Osteoblast (primary cell): ENCODE data around the gene C2orf78. TPM values are rescaled to one million over a fixed set of nuclear protein-coding genes. Genes with fewer than 3 reads are reported as not detected.

Source experiments
- DNase-seq: peaks from one replicate; pipeline ENCODE4 v3.0.0; 2011; ENCODE audit warnings: low spot score, mixed read lengths; ENCODE audit not compliant: insufficient read length; ENCODE audit errors: missing footprints
- H2AFZ ChIP-seq: 2 replicates; pipeline ENCODE4 v1.6.0; 2011; ENCODE audit warnings: mild to moderate bottlenecking, low read length
- H3K27ac ChIP-seq: 2 replicates; pipeline ENCODE4 v1.5.1; 2011; ENCODE audit warnings: mild to moderate bottlenecking, low read depth, low read length, moderate library complexity
- H3K27me3 ChIP-seq: 2 replicates; pipeline ENCODE4 v1.6.0; 2012; ENCODE audit warnings: mild to moderate bottlenecking, control low read depth, inconsistent platforms, low read length, moderate library complexity; ENCODE audit not compliant: insufficient read depth
- H3K36me3 ChIP-seq: 2 replicates; pipeline ENCODE4 v1.5.1; 2011; ENCODE audit warnings: mild to moderate bottlenecking, low read length, control low read depth, moderate library complexity; ENCODE audit not compliant: insufficient read depth
- H3K4me1 ChIP-seq: 2 replicates; pipeline ENCODE4 v1.5.1; 2011; ENCODE audit warnings: mild to moderate bottlenecking, low read length, control low read depth, moderate library complexity; ENCODE audit not compliant: insufficient read depth
- H3K4me2 ChIP-seq: 2 replicates; pipeline ENCODE4 v1.6.0; 2011; ENCODE audit warnings: mild to moderate bottlenecking, low read length; ENCODE audit not compliant: insufficient read depth
- H3K4me3 ChIP-seq: fragments of 200-600 bp; sonication (generic); 3 replicates; pipeline ENCODE4 v1.5.1; 2012; ENCODE audit warnings: mild to moderate bottlenecking, low read length, inconsistent platforms; ENCODE audit not compliant: insufficient read depth
- H3K79me2 ChIP-seq: 2 replicates; pipeline ENCODE4 v1.6.0; 2012; ENCODE audit warnings: mild to moderate bottlenecking, low read length, control low read depth, inconsistent platforms; ENCODE audit not compliant: insufficient read depth
- H3K9me3 ChIP-seq: 2 replicates; pipeline ENCODE4 v1.5.1; 2011; ENCODE audit warnings: low read depth, low read length, control low read depth
- H4K20me1 ChIP-seq: 2 replicates; pipeline ENCODE4 v1.6.0; 2012; ENCODE audit warnings: mild to moderate bottlenecking, low read length, control low read depth; ENCODE audit not compliant: insufficient read depth
- total RNA-seq: library from RNA; depleted of rRNA; stranded (reverse); fragments of >200 nt; gene quantifications from 2 replicates; pipeline ENCODE4 v1.2.3, GENCODE V29; 2012
- TF ChIP-seq, protein P1 (sequence below): IDR thresholded peaks from 2 replicates; pipeline ENCODE4 v1.5.1; 2011; ENCODE audit warnings: mild to moderate bottlenecking, low read depth, low read length, moderate library complexity; ENCODE audit errors: extremely low read depth

Gene C2orf78
- total RNA-seq, 1 donor: not detected

DNA sequence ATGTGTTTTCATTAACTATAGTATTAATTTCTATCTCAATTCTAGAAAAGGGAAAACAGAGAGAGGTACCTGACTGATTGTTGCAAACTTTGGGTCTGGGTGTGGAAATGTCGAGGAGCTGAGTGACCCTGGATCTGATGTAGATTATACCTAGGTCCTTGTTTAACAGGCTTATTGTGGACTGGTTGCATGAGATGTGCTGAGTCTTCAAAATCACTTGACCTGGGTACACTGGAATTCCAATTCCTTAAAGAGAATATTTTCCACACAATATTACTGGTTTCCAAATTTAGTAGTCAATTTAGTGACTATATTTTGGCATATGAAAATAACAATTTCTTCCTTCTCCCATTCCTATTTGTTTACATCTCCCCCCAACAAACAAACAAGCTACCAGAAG is 17.6 kb upstream of the C2orf78 start:
- no peak for DNase-seq
- Histone ChIP-seq H3K79me2 (peaks cover 13% of the 10 kb centered on the region), H2AFZ (no peak overlapping the region), H3K27ac (no peak overlapping the region), H4K20me1 (peaks cover 7% of the 10 kb centered on the region), H3K27me3 (no peaks in the 10 kb centered on the region), H3K9me3 (no peaks in the 10 kb centered on the region), H3K4me3 (no peak overlapping the region), H3K36me3 (peaks cover 70% of the 10 kb centered on the region), H3K4me2 (no peak overlapping the region), H3K4me1 (no peaks in the 10 kb centered on the region)
- TF ChIP-seq, protein P1, sequence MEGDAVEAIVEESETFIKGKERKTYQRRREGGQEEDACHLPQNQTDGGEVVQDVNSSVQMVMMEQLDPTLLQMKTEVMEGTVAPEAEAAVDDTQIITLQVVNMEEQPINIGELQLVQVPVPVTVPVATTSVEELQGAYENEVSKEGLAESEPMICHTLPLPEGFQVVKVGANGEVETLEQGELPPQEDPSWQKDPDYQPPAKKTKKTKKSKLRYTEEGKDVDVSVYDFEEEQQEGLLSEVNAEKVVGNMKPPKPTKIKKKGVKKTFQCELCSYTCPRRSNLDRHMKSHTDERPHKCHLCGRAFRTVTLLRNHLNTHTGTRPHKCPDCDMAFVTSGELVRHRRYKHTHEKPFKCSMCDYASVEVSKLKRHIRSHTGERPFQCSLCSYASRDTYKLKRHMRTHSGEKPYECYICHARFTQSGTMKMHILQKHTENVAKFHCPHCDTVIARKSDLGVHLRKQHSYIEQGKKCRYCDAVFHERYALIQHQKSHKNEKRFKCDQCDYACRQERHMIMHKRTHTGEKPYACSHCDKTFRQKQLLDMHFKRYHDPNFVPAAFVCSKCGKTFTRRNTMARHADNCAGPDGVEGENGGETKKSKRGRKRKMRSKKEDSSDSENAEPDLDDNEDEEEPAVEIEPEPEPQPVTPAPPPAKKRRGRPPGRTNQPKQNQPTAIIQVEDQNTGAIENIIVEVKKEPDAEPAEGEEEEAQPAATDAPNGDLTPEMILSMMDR: no peak

DNA sequence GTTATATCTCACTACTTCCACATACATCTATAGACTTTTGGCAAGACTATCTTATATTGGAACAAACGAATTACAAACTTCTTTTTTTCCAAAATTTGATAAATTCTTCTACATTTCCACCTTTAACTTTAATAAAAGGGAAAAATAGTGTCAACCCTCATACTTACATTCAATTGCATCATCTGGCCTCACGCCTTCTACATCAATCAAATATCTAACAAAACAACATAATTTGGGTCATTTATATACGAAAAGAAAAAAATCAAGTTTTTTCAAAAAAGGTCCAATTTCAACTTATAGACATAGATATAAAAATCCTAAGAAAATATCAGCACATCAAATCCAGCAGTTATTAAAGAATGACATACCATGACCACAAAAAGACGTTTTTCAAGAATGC is 17.0 kb upstream of the C2orf78 start:
- TF ChIP-seq, protein P1: no peak
- no peaks in the 10 kb centered on the region for H3K4me1 ChIP-seq
- H3K4me2 ChIP-seq: no peak overlapping the region
- no peak overlapping the region for H2AFZ ChIP-seq
- no peak overlapping the region for H3K4me3 ChIP-seq
- DNase-seq: no peak
- no peaks in the 10 kb centered on the region for H3K9me3 ChIP-seq
- peaks cover 69% of the 10 kb centered on the region for H3K36me3 ChIP-seq
- H3K79me2 ChIP-seq: peaks cover 13% of the 10 kb centered on the region
- peaks cover 7% of the 10 kb centered on the region for H4K20me1 ChIP-seq
- no peaks in the 10 kb centered on the region for H3K27me3 ChIP-seq
- no peak overlapping the region for H3K27ac ChIP-seq

DNA sequence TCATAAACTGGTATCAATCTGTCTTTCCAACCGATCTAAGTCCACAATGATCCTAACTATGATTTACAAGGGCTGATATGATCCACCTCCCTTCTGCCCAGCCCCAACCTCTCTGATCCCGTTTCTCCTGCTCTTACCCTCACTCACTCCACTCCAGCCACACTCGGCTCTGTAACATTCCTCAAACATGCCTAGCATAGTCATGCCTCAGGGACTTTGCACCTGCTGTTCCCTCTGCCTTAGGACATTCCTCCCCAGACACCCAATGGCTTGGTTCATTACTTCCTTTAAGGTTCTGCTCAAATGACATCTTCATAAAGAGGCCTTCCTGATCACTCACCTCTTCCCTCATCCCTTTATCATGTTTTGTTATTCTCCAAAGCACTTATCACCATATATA is 13.3 kb upstream of the C2orf78 start:
- TF ChIP-seq, protein P1: no peak
- Histone ChIP-seq H3K4me2 (no peak overlapping the region), H3K4me3 (no peak overlapping the region), H3K27me3 (no peaks in the 10 kb centered on the region), H2AFZ (no peak overlapping the region), H3K27ac (no peak overlapping the region), H3K4me1 (no peaks in the 10 kb centered on the region), H3K36me3 (peaks cover 73% of the 10 kb centered on the region), H3K79me2 (peaks cover 31% of the 10 kb centered on the region), H4K20me1 (peaks cover 16% of the 10 kb centered on the region), H3K9me3 (no peaks in the 10 kb centered on the region)
- no peak for DNase-seq

DNA sequence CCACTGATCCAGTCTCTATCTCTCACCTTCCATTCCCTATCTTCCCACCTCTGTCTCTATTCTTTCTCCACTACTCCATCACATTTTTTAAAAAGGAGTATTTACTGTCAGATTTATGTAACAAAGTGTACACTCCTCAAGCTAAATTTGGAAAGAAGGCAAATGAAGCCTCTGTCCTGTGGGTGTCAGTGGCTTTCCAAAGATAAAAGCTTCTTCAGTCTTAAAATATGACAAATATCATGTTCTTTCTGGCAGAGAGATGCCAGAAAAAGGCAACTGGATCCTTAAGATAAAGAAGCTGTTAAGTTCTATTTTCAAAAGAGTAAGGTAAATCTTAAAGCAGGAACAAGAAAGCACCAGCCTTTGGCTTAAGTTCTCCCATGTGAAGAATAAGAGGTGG is 11.2 kb upstream of the C2orf78 start:
- Histone ChIP-seq H3K36me3 (peaks cover 78% of the 10 kb centered on the region), H2AFZ (no peak overlapping the region)

More for the DNA sequence above, 11.2 kb upstream of the C2orf78 start:
- Histone ChIP-seq H3K4me3 (no peak overlapping the region), H3K27me3 (no peaks in the 10 kb centered on the region), H3K4me1 (peaks cover 9% of the 10 kb centered on the region), H3K9me3 (no peaks in the 10 kb centered on the region), H3K4me2 (no peak overlapping the region), H3K27ac (no peak overlapping the region), H4K20me1 (peaks cover 19% of the 10 kb centered on the region), H3K79me2 (peaks cover 49% of the 10 kb centered on the region)
- DNase-seq: no peak
- TF ChIP-seq, protein P1: no peak
